Heart left ventricle (tissue), 13 donors: ENCODE measurements around the gene NOP56.

ENCODE experiments used
- POLR2A ChIP-seq, 2 donors: fragments of 450-650 bp; IDR thresholded peaks; one replicate each; pipeline ENCODE4 v1.6.1; 2017; ENCODE audit warnings: antibody characterized with exemption in 2 of 2, mild to moderate bottlenecking in 2 of 2, moderate library complexity in 2 of 2
- TF ChIP-seq, protein P1 (sequence below), 12 donors: fragments of 200-600 bp; sonication (generic) in 4 of 12; IDR thresholded peaks; one replicate each; pipeline versions ENCODE4 v1.5.0 to v1.8.0; 2018 to 2022; ENCODE audit warnings: antibody characterized with exemption in 12 of 12, mild to moderate bottlenecking in 5 of 12
- donor health status: ischemic (EF 13 %, LVEDD 7.1; RV severe dilation, severe dysfunction).
- donor health status: DM: no; HTN: yes; CAD: no.
- donor health status: DM: no; HTN: no; CAD: no.
- donor health status: ischemic (EF 25% LVEDD 6.9; RV normal size, moderate dysfunction).
- donor health status: ischemic (EF 25% LVEDD 5.7; RV mildly dilated, moderate dysfunction).
- donor health status: ischemic (EF 35%, LVEDD 5.7; RV mildly dilated, moderate dysfunction).
- donor health status: nonischemic (EF 11% LVEDD 7.7; RV severe dilation, severe dysfunction).
- donor health status: DM: yes; HTN: yes; CAD: no.
- donor health status: PGD.
- donor health status: ischemic (EF 29% LVEDD 5.4; RV normal size, mild dysfunction).
- donor health status: nonischemic (EF 23%, LVEDD 6.1; RV moderate dilation, normal function).

DNA sequence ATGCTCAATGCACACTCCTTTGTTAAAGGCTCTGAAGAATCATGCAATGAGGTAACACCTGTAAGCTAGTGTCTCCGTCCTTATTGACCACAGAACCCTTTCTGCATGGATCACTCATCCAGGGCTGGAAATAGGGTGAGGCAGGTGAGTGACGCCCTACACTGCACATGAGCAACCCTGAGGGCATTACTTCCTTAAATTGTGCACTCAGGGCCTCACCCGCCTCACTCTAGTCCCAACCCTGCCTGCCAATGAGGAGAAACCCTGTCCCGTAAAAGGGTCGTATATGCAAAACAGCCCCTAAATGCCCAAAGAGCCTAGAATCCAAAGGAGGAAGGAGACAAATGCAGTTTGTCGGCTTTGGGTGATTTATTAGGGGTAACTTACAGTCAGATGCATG is 33.6 kb upstream of the NOP56 start:
- TF ChIP-seq, protein P1, sequence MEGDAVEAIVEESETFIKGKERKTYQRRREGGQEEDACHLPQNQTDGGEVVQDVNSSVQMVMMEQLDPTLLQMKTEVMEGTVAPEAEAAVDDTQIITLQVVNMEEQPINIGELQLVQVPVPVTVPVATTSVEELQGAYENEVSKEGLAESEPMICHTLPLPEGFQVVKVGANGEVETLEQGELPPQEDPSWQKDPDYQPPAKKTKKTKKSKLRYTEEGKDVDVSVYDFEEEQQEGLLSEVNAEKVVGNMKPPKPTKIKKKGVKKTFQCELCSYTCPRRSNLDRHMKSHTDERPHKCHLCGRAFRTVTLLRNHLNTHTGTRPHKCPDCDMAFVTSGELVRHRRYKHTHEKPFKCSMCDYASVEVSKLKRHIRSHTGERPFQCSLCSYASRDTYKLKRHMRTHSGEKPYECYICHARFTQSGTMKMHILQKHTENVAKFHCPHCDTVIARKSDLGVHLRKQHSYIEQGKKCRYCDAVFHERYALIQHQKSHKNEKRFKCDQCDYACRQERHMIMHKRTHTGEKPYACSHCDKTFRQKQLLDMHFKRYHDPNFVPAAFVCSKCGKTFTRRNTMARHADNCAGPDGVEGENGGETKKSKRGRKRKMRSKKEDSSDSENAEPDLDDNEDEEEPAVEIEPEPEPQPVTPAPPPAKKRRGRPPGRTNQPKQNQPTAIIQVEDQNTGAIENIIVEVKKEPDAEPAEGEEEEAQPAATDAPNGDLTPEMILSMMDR (IDR thresholded peaks at IDR 0.05), result no peak
- no peak for TF ChIP-seq POLR2A (IDR thresholded peaks at IDR 0.05)
